Stomach (tissue), 4 donors: ENCODE results near the gene TPI1.
"Not testable (repeated sequence)": the region's sequence is repeated elsewhere in the genome, so short reads cannot be mapped to it uniquely, and the experiment has no call there.

Experiments used
- EP300 ChIP-seq: sonication (generic); formaldehyde crosslinking; IDR thresholded peaks from one replicate; pipeline ENCODE4 v1.6.1; 2017; ENCODE audit warnings: antibody characterized with exemption
- POLR2AphosphoS5 ChIP-seq, 3 donors: sonication (generic); formaldehyde crosslinking; IDR thresholded peaks; one replicate each; pipeline ENCODE4 v1.6.1; 2016; ENCODE audit warnings: antibody characterized with exemption in 3 of 3
- TF ChIP-seq, protein P1 (sequence below), 7 experiments: fragments of 450-650 bp in 4 of 7; fragments of 200-600 bp in 3 of 7; sonication (generic) in 3 of 7; IDR thresholded peaks; one replicate each; pipeline ENCODE4 v1.5.1; 2016 to 2019; ENCODE audit warnings: antibody characterized with exemption in 7 of 7, control low read depth in 2 of 7, mild to moderate bottlenecking in 1 of 7

DNA sequence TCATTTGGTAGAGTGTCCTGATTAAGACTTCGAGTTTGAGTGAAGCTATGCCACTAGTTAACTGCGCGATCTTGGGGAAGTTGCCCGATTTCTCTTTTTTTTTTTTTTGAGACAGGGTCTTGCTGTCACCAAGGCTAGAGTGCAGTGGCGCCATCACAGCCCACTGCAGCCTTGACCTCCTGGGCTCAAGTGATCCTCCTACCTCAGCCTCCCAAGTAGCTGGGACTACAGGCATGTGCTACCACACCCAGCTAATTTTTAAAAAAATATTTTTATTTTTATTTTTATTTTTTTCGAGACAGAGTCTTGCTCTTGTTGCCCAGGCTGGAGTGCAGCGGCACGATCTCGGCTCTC, 6.7 kb downstream of the TPI1 start:
- TF ChIP-seq POLR2AphosphoS5 (IDR thresholded peaks at IDR 0.05); EP300: not testable (repeated sequence)
- TF ChIP-seq, protein P1, sequence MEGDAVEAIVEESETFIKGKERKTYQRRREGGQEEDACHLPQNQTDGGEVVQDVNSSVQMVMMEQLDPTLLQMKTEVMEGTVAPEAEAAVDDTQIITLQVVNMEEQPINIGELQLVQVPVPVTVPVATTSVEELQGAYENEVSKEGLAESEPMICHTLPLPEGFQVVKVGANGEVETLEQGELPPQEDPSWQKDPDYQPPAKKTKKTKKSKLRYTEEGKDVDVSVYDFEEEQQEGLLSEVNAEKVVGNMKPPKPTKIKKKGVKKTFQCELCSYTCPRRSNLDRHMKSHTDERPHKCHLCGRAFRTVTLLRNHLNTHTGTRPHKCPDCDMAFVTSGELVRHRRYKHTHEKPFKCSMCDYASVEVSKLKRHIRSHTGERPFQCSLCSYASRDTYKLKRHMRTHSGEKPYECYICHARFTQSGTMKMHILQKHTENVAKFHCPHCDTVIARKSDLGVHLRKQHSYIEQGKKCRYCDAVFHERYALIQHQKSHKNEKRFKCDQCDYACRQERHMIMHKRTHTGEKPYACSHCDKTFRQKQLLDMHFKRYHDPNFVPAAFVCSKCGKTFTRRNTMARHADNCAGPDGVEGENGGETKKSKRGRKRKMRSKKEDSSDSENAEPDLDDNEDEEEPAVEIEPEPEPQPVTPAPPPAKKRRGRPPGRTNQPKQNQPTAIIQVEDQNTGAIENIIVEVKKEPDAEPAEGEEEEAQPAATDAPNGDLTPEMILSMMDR (IDR thresholded peaks at IDR 0.05), result not testable (repeated sequence)
